ENCODE results near the gene MAPKAPK2.

Gene MAPKAPK2

DNA sequence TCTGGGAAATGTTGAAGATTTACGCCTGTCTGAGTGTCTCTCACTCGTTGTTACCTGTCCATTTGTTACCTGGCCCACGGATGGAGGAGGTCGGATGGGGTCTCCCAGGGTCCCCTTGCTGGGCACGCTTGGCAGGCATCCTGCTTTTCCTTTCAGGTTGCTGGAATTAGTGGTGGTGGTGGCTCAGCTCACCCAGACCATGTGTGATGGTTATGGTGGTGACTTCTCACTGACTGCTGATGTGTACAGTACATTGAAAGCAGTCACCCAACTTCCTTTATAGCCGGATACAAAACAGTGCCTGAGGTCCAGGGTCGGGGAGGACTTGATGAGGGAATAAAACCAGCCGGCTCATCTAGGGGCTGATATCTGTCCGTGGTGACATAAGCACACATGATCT, 19.5 kb downstream of the MAPKAPK2 start:
- no peak for DNase-seq (ENCODE audit: low read depth)

DNA sequence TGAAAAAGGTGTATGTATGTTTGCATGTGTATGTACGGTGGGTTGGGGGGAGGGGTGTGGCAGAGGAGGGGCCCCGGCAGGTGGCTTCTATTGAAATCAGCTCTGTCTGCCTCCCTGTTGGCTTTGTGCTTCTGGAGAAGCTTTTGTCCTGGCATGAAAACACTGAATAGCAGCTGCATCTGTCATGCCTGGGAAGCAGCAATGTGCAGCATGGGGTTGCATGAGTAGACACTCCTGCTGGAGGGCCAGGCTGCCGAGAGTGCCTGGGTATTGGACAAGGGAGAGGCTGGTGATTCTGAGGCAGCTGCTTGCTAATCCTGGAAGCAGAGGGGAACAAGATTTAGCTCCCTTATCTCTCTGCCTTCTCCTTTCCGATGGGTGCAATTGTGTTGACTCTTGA, 20.5 kb downstream of the MAPKAPK2 start:
- peak; percentile 35 for DNase-seq (ENCODE audit: low read depth)

DNA sequence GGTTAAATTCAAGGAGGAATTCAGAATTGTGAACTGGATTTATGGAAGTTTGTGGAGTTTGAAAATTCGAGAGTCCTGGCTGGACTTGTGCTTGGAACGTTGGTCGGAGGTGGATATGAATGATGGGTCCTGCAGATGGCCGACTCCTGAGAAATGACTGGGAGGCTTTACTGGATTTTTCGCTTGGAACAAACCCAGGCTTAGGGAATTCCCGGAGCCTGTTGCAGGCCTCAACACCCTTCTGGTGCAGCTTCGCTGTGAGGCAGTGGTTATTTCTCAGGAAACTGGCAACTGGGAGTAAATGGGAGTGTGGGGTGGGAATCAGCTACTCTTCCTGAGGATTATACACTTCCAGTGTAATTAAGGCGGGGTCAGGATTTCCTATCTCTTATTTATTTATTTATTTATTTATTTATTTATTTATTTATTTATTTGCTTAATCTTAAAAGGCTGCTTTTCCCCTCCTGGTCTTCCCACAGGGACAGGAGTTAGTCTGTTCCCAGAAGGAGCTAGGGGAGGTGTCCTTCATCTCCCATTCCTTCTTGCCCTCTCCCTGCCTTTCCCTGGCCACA, 21.1 kb downstream of the MAPKAPK2 start:
- no peak for DNase-seq (ENCODE audit: low read depth)

DNA sequence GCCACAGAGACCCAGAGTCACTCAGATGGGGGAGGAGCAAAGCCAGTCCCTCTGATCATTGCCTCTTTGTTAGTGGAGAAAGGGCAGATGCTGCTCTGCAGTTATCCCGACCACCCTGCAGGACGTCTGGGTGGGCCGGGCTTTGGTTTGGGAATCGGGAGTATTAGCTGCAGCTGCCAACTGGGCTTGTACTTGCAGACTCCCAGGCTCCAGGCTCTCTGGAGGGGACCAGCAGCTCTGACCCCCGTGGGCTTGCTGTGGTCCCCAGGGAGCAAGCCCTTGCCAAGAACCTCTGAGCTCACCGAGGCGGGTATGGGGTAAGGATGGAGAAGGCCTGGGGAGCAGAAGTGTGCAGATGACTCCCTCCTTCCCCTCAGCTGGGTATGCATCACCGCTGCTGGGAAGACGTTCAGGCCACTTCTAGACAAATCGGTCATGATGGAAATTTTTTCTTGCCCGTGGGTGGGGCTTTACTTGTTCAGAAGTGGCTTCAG, 21.6 kb downstream of the MAPKAPK2 start:
- no peak for DNase-seq (ENCODE audit: low read depth)

GRCh38 chr1:206706806-206707366, 22.2 kb downstream of the MAPKAPK2 start:
- no peak for DNase-seq (ENCODE audit: low read depth)

GRCh38 chr1:206708058-206708457, 23.4 kb downstream of the MAPKAPK2 start:
- DNase-seq (ENCODE audit: low read depth): no peak

DNA sequence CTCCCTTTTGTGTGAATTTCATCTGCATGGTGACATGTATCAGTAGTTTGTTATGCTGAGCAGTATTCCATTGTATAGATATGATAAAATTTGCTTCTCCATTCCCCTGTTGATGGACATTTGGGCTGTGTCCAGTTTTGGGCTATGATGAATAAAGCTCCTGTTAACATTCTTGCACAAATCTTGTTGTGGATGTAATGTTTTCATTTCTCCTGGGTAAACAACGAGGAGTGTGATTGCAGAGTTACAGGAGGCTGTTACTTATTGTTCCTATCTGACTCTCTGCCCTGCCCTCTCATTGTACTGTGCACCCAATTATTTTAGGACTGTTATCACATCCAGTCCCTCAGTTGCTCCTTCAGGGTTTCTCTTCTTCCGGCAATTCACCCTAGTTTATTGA, 24.2 kb downstream of the MAPKAPK2 start:
- DNase-seq (ENCODE audit: low read depth): no peak

DNA sequence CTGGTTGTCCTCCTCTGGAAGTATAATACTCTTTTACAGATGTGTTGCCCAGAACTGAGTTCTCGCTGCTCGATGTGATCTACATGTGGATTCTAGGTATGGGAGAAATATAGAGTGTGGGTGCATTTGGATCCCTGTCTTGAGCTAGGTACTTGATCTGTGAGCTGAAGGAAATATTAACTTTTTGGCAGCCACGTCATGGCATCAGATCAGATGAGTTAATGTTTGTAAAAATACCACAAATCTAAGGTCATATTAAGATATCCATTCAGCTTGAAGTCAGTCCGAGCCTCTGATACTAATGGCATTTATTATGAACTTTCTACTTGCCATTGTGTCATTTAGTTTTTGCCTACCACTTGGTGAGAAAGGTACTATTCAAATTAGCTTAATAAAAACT, 24.6 kb downstream of the MAPKAPK2 start:
- no peak for DNase-seq (ENCODE audit: low read depth)

GRCh38 chr1:206709772-206710459, 25.2 kb downstream of the MAPKAPK2 start:
- DNase-seq (ENCODE audit: low read depth): peak; percentile 39

DNA sequence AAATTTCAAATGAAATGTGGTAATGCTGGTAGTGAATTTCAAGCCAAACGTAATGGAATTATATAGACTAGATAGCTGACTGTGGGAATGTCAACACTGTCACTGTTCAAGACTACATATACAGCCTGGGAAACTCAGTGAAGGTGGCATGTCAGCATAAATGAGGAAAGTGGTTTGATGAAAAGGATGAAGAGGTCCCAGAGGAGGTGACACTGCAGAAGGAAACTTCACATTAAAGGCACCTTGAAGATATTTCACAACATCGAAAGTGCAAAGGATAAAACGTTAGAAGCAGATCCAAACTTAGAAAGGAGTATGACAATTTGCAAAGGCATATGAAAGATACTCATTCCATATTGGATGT, 25.7 kb downstream of the MAPKAPK2 start:
- no peak for DNase-seq (ENCODE audit: low read depth)

DNA sequence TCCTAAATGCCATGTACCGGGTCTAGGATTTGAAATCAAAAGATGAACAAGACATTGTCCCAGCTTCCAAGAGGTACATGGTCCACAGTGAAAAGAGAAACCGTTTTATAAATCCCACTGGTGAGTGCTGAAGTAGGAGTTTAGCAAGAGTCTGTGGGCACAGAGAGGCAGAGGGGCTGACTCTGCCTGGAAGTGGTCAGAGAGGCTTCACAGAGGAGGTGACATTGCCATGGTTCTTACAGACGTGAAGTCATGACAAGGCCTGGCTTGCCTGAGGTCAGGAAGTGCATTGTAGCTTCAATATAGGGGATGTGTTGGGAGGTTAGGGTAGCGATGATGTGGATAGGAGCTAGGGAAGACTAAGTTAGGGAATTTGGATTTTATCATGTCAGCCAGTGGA, 28.4 kb downstream of the MAPKAPK2 start:
- DNase-seq (ENCODE audit: low read depth): no peak

DNA sequence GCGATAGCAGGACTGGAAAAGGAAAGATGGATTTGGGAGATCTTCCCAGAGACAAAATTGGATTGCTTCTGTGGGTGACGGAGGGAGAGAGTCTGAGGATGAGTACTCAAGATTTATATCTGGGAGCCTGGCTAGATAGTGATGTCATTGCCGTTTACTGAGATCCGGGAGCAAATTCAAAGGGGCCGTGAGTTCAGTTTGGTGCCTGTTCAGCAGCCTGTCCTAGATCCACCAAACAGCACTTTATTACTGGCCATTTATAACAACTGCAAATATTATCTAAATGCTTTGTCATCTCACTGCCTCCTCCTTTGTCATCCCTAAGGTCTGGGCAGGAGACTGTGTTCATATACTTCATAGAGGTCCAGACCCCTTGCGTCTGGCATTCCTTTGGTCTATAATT, 29.2 kb downstream of the MAPKAPK2 start:
- DNase-seq (ENCODE audit: low read depth): peak; percentile 55

DNA sequence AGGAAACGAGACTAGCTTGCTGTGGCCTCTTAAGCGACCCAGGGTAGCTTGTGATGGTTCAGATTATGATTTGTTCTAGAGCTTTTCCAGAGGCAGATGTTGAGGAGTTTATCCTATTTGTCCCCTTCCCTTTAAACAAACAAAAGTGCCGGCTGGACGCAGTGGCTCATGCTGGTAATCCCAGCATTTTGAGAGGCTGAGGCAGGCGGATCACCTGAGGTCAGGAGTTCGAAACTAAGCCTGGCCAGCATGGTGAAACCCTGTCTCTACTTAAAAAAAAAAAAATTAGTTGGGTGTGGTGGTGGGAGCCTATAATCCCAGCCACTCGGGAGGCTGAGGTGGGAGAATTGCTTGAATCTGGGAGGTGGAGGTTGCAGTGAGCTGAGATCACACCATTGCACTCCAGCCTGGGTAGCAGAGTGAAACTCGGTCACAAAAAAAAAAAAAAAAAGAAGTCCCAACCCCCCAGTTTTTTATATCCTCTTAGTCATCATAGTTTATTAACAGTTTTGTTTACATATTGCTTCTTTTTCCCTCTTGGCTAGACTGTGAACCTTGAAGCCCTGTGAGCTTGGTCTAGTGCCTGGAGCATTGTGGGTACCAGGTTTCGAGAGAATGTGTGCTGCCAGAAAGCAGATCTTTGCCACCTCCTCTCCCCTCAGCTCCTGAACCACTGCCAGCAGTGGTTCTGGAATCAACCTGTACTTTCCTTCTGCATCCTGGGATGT, 29.8 kb downstream of the MAPKAPK2 start:
- peak; percentile 79 for DNase-seq (ENCODE audit: low read depth)

DNA sequence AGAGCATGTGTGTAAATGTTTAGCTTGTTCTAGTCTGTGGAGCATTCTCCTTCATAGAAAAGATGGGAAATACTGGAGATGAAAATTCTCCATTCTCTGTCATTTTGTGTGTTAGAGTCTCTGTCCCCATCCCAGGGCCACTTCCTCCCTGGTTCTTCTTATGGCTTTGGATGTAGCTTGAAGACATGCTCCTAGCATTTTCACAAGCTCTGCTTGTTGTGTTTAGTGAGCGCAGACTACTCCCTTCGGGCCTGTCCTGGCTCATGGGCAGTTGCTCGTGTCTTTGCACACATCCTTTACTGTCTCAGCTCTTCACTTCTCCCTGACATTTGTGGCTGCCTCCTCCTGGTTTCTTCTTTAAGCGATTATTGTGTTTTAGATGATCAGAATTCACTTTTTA, 30.4 kb downstream of the MAPKAPK2 start:
- no peak for DNase-seq (ENCODE audit: low read depth)

DNA sequence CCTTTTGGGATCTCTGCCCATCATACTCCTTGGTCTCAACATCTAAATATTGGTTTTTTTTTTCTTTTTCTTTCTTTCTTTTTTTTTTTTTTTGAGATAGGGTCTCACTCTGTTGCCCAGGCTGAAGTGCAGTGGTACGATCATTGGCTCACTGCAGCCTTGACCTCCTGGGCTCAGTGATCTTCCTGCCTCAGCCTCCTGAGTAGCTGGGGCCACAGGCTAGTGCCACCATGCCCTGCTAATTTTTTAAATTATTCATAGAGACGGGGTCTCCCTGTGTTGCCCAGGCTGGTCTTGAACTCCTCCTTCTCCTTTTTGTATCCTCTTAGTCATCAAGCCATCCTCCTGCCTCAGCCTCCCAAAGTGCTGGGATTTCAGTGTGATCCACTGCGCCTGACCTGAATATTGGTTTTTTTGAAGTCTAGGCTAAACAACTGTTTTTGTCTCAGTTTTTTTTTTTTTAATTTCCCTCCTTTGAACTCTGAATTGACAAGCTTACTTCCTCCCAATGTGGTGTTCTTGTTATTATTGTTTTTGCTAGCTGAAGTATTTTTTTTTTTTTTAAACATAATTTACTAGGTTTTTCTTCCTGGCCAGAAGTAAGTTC, 30.9 kb downstream of the MAPKAPK2 start:
- DNase-seq (ENCODE audit: low read depth): no peak

DNA sequence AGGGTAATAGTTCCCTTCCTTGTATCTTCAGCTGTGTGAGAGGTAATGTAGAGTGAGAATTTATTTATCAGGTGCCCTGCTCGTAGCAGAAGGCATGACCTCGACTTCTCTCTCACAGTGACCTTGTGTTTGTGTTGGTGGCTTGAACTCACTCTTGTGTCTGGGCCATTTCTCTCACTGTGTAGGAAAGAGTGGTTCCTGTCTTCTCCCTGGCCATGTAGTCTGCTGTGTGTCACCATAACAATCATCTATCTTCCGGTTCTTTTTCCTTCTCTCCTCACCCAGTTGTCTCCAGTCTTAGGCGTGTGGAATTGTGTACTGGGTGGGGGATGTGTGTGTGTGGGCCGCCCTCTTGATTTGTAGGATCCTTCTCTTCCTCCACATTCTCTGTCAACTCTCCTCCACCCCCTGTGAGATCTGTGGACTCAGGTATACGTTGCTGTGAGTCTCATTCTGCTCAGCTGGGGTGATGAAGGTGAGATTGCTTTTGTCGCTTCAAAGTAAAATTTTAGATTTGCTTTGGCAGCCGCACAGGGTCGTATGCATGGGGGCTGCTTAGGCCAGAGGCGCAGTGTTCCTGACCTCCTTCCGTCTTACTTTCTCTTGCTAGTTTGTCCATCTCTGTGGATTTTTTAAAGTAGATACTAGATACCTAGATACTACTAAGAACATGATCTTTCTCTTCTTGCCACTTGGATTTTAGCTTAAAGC, 31.6 kb downstream of the MAPKAPK2 start:
- no peak for DNase-seq (ENCODE audit: low read depth)

DNA sequence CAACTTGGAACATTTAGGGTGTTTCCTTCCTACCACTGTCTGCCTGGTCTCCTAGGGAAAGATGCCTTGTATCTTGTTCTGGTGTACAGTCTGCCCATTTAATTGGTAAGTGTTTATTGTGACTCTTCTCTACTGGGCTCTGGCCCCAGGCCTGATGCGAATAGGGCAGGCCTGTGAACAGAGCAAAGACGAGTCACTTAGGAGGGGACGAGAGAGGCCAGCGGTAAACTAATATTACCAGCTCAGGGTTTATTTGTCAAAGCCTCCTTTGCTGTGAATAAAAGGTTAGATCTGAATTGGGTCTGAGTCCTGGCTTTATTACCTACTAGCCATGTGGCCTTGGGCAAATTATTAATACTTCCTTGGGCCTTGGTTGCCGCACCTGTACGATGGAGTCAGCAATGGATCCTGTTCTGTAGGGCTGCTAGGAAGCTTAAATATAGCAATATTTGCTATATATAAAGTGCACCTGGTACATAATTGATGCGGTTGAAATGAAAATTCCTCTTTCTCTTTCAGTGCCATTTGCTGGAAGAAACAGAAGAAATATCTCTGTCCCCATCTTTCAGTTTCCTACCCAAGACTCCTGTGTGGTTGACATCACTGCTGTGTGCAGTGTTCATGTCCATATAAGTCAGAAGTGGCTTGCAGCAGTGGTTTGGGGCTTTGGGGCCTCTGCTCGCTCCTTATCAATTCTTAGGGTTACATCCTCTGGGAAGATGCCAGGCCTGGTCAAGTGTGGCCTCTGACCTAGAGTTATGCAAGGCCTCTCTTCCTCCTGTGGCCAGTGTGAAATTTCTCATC, 32.4 kb downstream of the MAPKAPK2 start:
- DNase-seq (ENCODE audit: low read depth): peak; percentile 47

DNA sequence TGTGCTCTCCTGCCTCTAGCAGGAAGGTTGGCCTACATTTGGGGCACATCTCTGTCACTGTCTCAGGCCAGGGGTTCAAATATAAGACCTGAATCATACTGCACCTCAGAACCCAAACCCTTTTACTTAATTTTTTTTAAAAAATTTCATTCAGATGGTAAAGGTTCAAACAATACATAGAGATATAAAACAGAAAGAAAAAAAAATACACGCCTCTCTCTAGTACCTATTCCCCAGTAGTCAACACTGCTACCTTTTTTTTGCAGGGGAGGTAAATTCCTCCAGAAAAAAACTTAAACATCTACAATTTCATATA, 32.9 kb downstream of the MAPKAPK2 start:
- no peak for DNase-seq (ENCODE audit: low read depth)

DNA sequence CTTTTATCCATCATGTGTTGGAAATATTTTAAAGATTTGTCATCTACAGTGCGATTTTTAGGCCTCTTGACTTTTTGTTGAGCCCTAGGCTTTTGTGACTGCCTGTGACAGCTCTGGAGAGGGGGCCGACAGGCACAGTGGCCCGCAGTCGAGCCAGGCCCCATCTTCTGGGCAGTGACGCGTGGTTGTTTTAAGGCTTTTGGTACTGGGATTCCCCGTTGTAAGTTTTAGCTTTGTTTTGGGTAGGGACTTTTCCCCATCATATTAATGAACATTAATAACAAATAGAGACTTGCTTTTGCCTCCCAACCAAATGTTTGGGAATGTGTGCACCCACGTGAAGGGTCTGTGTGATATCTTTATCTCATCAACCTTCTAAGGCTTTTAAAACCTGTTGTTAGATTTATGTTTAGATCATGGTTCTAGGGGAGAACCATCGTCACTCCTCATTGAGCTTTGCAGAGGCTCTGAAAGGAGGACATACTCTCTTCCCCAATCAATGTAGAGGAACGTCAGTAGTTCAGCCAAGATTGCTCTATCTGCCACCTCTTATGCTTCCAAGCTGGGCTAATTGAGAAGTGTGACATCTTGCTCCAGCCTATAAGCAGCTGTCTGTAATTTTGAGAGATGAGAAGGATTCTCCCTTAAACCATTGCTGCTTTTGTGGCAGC, 34.6 kb downstream of the MAPKAPK2 start:
- no peak for DNase-seq (ENCODE audit: low read depth)

- DNase-seq (ENCODE audit: low read depth): no peak
These were observed 36.7 kb downstream of the MAPKAPK2 start for GRCh38 chr1:206721454-206721853.

All from ELR (cell line).